Activated naive CD8-positive, alpha-beta T cell (primary cell): ENCODE data around the gene PKHD1.

Experiments used
- H3K27ac Mint-ChIP-seq: one replicate; pipeline ENCODE4 v1.8.0; 2021; ENCODE audit warnings: mixed read lengths
- H3K27me3 Mint-ChIP-seq: one replicate; pipeline ENCODE4 v1.8.0; 2021; ENCODE audit warnings: mixed read lengths
- H3K36me3 Mint-ChIP-seq: one replicate; pipeline ENCODE4 v1.8.0; 2021; ENCODE audit warnings: mixed read lengths
- H3K4me1 Mint-ChIP-seq: one replicate; pipeline ENCODE4 v1.8.0; 2021; ENCODE audit warnings: low read depth, mixed read lengths
- H3K4me3 Mint-ChIP-seq: one replicate; pipeline ENCODE4 v1.8.0; 2021; ENCODE audit warnings: mild to moderate bottlenecking, mixed read lengths
- H3K9me3 Mint-ChIP-seq: one replicate; pipeline ENCODE4 v1.8.0; 2021; ENCODE audit warnings: low read depth, mixed read lengths

PKHD1 gene

DNA sequence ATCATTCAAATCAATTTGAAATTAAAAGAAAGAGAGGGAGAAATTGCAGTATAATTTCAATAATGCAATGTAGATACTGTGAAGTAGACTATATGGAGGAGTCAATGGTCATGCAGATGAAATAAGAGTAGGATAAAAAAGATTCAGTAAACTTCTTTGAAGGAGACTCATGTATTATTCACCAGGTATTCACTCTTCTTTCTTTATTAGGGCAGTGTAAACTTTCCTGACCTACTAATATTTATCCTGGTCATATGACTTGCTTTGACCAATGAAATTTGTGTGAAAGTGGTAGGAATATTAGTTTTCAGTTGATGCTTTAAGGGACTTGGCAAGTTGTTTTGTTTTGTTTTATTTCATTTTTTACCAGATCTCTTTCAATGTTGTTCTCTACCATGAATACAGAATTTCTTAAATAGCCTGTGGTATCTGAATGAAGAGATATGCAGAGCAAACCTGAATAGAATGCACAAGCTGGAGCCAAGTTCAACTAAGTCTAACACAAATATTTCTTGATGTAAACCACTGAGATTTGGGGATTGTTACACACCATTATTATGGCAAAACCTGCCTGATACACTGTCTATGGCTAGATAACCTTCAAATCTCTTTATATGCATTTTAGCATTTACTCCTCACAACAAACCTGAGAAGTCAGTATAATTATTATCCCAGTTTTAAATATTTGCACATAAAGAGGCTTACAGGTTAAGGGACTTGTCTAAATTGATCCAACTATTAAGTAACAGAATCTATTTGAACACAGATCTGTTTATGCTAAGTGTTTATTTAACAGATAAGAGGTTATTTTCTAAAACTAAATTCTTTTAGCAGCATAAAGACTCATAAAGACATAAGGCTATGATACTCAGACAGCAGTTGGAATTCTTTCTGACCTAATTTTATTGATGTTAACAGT is 311.2 kb downstream of the PKHD1 start:
- Mint-ChIP-seq H3K36me3 (no peaks in the 10 kb centered on the region), H3K4me3 (no peak overlapping the region), H3K4me1 (no peaks in the 10 kb centered on the region), H3K27ac (no peak overlapping the region), H3K27me3 (no peaks in the 10 kb centered on the region), H3K9me3 (no peaks in the 10 kb centered on the region)

DNA sequence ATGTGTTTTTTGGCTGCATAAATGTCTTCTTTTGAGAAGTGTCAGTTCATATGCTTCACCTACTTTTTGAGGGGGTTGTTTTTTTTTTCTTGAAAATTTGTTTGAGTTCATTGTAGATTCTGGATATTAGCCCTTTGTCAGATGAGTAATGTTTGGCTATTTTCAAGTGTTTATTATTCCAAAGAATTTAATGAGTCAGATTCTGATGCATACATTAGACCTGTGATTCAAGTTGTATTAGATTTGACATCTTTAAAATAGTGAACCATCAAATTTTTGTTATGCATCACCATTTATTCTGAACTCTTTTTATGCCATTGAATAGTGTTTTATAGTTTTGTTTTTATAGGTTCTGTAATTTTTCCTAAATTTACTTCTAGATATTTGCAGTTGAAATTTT is 319.3 kb downstream of the PKHD1 start:
- Mint-ChIP-seq H3K27ac (no peak overlapping the region), H3K27me3 (no peaks in the 10 kb centered on the region), H3K4me3 (no peak overlapping the region), H3K4me1 (no peaks in the 10 kb centered on the region), H3K36me3 (no peaks in the 10 kb centered on the region), H3K9me3 (peaks cover 4% of the 10 kb centered on the region)

DNA sequence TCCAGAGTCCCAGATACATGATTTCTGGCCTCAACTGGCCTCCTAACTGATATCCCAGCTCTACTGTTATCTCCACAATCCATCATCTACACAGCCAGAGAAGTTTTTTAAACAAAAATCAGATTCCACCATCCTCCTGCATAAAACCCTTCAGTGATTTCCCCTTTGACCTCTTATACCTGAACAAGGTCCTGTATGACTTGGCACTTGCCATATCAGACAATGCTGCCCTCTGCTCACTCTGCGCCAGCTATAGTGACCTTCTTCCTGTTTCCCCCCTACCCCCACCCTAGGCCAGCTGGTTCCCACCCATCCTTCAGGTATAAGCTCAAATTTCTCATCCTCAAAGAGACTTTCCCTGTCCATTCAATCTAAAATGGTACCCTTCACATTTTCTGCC is 322.2 kb downstream of the PKHD1 start:
- no peaks in the 10 kb centered on the region for H3K27me3 Mint-ChIP-seq
- no peak overlapping the region for H3K27ac Mint-ChIP-seq
- no peak overlapping the region for H3K4me3 Mint-ChIP-seq
- no peaks in the 10 kb centered on the region for H3K36me3 Mint-ChIP-seq
- H3K9me3 Mint-ChIP-seq: peaks cover 4% of the 10 kb centered on the region
- H3K4me1 Mint-ChIP-seq: no peaks in the 10 kb centered on the region

DNA sequence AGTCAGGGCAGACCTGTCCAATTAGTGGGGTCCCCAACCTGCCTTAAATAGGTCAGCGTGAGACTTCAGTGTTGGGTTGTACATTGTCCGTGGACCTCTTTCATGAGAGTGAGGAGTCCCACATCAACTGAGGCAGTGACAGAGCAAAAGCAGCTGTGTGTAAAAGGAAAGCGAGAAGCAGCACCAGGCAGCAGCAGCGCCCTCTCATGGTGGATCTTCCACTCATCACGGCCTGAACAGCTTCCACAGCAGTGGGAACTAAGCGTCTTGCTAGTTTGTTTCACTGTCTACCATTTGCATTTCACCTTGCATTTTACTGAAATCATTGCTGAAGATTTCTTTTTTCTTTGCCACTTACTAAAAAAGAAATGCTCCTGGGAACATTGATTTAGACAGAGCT is 333.8 kb downstream of the PKHD1 start:
- no peaks in the 10 kb centered on the region for H3K4me1 Mint-ChIP-seq
- H3K27ac Mint-ChIP-seq: no peak overlapping the region
- no peaks in the 10 kb centered on the region for H3K9me3 Mint-ChIP-seq
- H3K4me3 Mint-ChIP-seq: no peak overlapping the region
- no peaks in the 10 kb centered on the region for H3K27me3 Mint-ChIP-seq
- no peaks in the 10 kb centered on the region for H3K36me3 Mint-ChIP-seq

DNA sequence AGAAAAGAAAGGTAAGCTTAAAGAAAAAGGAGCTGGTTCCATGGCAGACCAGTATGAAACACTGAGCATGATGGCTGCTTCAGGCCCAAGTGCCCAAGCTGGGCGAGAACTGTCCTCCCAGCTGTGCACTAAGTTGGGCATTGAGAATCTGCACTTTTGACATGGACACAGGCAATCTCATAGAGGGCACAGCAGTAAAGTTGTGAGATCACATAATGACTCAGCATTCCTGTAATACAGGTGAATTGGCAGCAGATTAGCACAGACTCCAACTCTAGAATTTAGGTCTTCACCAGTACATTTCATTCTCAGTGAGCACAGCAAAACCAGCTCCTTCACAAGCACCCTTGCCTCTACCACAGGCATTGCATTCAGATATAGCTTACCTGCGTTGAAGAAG is 343.4 kb downstream of the PKHD1 start:
- Mint-ChIP-seq H3K4me1 (no peaks in the 10 kb centered on the region), H3K4me3 (no peak overlapping the region), H3K9me3 (peaks cover 14% of the 10 kb centered on the region), H3K27ac (no peak overlapping the region), H3K36me3 (no peaks in the 10 kb centered on the region), H3K27me3 (no peaks in the 10 kb centered on the region)

DNA sequence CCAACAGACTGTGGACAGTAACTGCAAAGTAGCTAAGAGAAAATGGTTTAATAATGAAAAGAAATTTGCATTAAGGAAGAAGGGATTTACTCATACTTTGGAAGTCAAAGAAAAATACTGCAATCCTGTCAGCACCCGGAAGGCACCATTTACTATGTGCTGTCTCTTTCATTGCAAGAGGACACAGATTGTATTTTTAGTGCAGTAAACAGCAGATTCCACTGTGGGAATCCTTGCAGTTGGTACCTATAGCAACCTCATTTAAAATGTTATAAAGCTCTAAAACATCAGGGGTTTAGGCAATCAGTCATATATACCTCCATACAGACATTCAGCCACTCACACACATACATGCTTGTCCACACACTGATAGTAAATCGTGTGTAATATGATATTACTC is 346.8 kb downstream of the PKHD1 start:
- peaks cover 8% of the 10 kb centered on the region for H3K9me3 Mint-ChIP-seq
- no peak overlapping the region for H3K27ac Mint-ChIP-seq
- H3K4me3 Mint-ChIP-seq: no peak overlapping the region
- no peaks in the 10 kb centered on the region for H3K36me3 Mint-ChIP-seq
- no peaks in the 10 kb centered on the region for H3K27me3 Mint-ChIP-seq
- H3K4me1 Mint-ChIP-seq: no peaks in the 10 kb centered on the region

DNA sequence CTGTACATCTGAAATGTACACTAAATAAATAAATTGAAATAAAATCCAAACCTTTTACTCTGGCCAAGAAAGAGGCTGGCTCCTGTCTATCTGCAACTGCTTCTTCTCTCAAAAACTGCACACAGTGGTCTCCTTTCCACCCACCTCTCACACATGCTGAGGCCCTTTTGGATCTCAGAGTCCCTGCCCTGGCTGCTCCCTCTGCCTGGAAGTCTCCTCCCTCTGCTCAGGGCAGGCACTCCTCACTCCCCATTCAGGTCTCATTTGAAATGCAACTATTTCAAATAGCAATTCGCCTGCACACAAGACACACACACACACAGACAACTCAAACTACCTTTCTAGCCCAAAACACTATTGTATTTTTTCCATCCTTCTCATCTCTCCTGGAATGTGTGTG is 348.8 kb downstream of the PKHD1 start:
- no peaks in the 10 kb centered on the region for H3K27me3 Mint-ChIP-seq
- no peak overlapping the region for H3K27ac Mint-ChIP-seq
- H3K4me1 Mint-ChIP-seq: no peaks in the 10 kb centered on the region
- no peaks in the 10 kb centered on the region for H3K36me3 Mint-ChIP-seq
- H3K9me3 Mint-ChIP-seq: peaks cover 5% of the 10 kb centered on the region
- H3K4me3 Mint-ChIP-seq: no peak overlapping the region

DNA sequence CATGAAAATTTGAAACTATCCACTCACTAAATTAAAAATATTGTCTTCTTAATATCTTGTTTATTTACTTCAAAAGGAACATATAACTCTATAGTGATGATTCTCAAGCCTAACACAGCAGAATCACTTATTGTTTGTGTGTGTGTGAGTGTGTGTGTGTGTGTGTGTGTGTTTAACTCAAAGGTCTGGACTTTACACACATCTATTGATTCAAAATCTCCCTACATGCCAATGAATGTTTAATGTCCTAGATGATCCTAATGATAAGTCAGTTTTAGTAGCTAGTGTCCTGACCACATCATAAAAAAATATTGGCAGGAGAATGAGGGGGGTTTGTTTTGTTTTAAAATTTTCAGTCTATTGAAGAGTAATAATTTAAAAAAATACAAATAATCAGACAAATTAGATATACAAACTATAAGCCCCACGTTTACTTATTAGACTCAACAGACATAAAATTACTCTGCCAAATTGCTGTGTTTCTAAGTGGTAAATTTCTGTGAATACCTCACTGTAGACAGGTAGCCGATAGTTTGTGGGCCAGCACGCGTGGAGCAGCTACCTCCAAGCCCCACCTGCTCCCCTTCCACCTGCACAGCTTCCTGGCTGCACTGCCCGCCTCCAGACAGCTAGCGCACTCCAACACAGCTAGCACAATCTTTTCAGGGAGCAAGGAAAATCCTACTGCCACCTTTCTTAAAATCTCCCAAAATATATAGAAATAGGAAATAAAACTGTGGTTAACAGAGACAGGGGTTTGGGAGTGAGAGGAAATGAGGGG is 349.6 kb downstream of the PKHD1 start:
- no peak overlapping the region for H3K4me3 Mint-ChIP-seq
- H3K27ac Mint-ChIP-seq: no peak overlapping the region
- no peaks in the 10 kb centered on the region for H3K36me3 Mint-ChIP-seq
- no peaks in the 10 kb centered on the region for H3K4me1 Mint-ChIP-seq
- H3K27me3 Mint-ChIP-seq: no peaks in the 10 kb centered on the region
- H3K9me3 Mint-ChIP-seq: peaks cover 3% of the 10 kb centered on the region

DNA sequence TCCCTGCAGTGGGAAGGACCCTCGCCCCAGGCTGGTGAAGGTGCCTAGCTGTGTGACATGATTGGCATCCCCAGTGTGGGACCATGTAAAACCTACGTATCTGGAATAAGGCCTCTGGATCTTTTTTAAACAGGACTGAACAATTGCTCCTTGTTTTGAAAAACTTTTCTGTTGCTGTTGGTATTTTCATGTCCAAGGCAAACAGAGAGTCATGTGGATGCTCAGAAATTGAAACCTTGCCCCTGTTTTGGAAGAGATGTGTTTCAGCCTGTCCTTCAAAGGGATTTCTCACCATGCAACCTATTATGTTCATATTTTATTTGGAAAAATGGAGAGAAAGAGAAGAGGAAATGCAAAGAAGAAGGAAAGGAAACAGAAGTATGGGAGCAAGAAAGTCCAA is 362.3 kb downstream of the PKHD1 start:
- Mint-ChIP-seq H3K27me3 (no peaks in the 10 kb centered on the region), H3K4me1 (no peaks in the 10 kb centered on the region), H3K27ac (no peak overlapping the region), H3K4me3 (no peak overlapping the region), H3K36me3 (no peaks in the 10 kb centered on the region), H3K9me3 (peaks cover 4% of the 10 kb centered on the region)

DNA sequence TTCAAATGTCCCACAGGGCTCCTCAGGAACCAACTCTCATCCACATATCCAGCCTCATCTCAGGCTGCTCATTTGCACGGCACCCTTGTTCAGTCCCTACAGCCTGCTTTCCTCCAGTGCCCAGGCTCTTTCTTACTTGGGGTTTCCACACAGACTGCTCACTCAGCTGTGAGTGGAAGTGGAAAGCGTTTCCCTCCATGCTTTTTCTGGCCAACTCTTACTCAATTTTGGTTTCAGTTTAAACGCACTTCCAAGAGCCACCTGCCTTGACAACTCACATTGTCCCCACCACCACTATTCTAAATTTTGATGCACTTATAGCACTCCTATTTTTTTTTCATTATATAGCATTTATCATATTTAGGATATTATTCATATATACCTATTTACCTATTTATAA is 367.1 kb downstream of the PKHD1 start:
- Mint-ChIP-seq H3K4me1 (no peaks in the 10 kb centered on the region), H3K9me3 (peaks cover 4% of the 10 kb centered on the region), H3K36me3 (no peaks in the 10 kb centered on the region), H3K27me3 (no peaks in the 10 kb centered on the region), H3K27ac (no peak overlapping the region), H3K4me3 (no peak overlapping the region)

DNA sequence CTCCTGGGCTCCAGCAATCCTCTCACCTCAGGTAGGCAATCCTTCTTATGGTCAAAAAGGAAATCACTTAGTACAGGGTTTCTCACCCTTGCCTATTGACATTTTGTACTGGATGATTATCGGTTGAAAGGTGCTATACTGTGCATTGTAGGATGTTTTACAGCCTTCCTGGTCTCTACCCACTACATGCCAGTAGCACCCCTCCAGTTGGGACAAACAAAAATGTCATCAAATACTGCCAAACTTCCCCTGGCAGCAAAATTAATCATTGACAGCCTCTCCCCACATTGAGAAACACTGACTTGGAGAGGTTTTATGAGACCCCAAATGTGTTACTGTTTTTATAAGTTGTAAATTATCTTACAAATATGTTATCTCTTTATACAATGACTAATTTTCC is 368.1 kb downstream of the PKHD1 start:
- Mint-ChIP-seq H3K9me3 (peaks cover 4% of the 10 kb centered on the region), H3K36me3 (no peaks in the 10 kb centered on the region), H3K4me3 (no peak overlapping the region), H3K27me3 (no peaks in the 10 kb centered on the region), H3K27ac (no peak overlapping the region), H3K4me1 (no peaks in the 10 kb centered on the region)

DNA sequence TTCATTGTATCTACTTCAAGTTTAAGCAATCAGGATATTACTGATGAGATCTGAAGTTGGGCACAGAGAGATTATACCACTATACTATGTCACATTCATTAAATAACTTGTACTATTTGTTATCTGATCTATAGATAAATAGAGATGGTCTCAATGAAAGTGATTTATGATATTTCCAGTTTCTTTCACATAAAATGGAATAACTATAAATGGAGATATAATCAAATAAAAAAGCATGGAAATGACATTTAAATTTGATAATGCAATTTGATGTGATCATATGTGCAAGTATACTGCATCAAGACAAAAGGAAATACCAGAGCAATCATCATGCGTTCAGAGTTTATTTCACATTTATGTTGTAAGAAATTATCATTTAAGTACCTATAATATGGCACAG is 368.9 kb downstream of the PKHD1 start:
- peaks cover 4% of the 10 kb centered on the region for H3K9me3 Mint-ChIP-seq
- H3K27ac Mint-ChIP-seq: no peak overlapping the region
- no peaks in the 10 kb centered on the region for H3K4me1 Mint-ChIP-seq
- H3K27me3 Mint-ChIP-seq: no peaks in the 10 kb centered on the region
- no peak overlapping the region for H3K4me3 Mint-ChIP-seq
- no peaks in the 10 kb centered on the region for H3K36me3 Mint-ChIP-seq

DNA sequence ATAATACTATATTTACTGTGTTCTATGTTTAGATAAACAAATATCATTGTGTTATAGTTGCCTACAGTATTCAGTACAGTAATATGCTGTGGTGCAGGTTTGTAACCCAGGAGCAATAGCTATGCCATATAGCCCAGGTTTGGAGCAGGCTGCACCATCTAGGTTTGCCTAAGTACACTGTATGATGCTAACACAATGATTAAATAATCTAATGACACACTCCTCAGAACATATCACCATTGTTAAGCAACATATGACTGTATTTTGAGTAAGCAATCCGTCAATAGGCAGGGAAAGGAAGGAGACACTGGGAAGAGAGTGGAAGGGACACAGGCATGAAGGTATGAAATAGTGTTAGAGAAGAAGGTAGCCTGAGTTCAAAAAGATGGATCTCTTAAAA is 369.9 kb downstream of the PKHD1 start:
- H3K36me3 Mint-ChIP-seq: no peaks in the 10 kb centered on the region
- H3K27ac Mint-ChIP-seq: no peak overlapping the region
- no peak overlapping the region for H3K4me3 Mint-ChIP-seq
- H3K27me3 Mint-ChIP-seq: no peaks in the 10 kb centered on the region
- H3K9me3 Mint-ChIP-seq: peaks cover 4% of the 10 kb centered on the region
- no peaks in the 10 kb centered on the region for H3K4me1 Mint-ChIP-seq

DNA sequence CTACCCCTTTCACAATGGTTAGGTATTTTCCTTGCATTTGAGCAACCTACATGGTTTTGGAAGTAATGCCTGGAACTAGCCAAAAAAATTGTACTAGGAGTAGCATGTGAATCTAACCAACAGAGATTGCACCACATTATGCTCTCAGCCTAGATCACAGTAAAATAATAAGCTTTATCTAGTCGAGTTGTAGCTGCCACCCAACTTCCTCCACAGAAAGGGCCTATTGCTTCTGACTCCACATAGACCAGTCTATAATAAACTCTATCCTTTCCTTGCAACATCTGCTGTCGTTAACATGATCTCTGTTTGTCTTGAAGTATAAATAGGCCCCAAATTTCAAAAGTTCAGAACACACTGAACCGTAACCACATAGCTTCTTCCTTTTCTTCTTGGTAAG is 375.5 kb downstream of the PKHD1 start:
- Mint-ChIP-seq H3K27me3 (no peaks in the 10 kb centered on the region), H3K9me3 (peaks cover 5% of the 10 kb centered on the region), H3K36me3 (no peaks in the 10 kb centered on the region), H3K4me3 (no peak overlapping the region), H3K4me1 (no peaks in the 10 kb centered on the region), H3K27ac (no peak overlapping the region)

DNA sequence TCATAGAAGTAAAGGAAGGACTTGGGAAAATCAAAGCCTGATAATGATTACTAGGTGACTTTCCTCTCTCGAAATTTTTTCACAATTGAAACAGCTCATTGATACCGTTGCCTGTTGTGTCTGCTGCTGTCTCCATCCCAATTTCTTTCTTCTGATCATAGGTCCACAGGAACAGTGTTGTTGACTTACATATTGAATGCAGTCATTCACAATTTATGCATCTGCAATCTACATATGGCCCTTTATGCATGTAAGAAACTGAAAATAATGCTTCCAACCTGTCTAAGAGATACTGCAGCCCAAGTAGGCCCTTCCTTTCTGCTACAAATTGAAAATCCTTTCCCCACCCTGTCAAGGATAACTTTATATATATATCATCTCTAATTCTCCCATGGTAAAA is 381.3 kb downstream of the PKHD1 start:
- peaks cover 5% of the 10 kb centered on the region for H3K9me3 Mint-ChIP-seq
- H3K27ac Mint-ChIP-seq: no peak overlapping the region
- H3K4me1 Mint-ChIP-seq: no peaks in the 10 kb centered on the region
- peaks cover 2% of the 10 kb centered on the region for H3K27me3 Mint-ChIP-seq
- H3K36me3 Mint-ChIP-seq: no peaks in the 10 kb centered on the region
- H3K4me3 Mint-ChIP-seq: no peak overlapping the region
